Spleen (tissue), 11 donors: ENCODE results near the gene ZNF189. TPM values are rescaled to one million over a fixed set of nuclear protein-coding genes. Genes with fewer than 3 reads are reported as not detected.

Source experiments
- DNase-seq: peaks from one replicate; pipeline ENCODE4 v3.0.0-alpha.2; 2020
- H3K27ac ChIP-seq, 8 donors: fragments of 200-600 bp; sonication (generic) in 7 of 8; 1 replicate in 4 of 8; 2 replicates in 4 of 8; pipeline versions ENCODE4 v1.5.0 to v1.8.0; 2016 to 2021; ENCODE audit warnings: inconsistent platforms in 4 of 8, mild to moderate bottlenecking in 4 of 8, moderate library complexity in 1 of 8
- H3K27me3 ChIP-seq, 7 donors: fragments of 200-600 bp; sonication (generic) in 6 of 7; replicated peaks in 1 of 7; 1 replicate in 4 of 7; 2 replicates in 3 of 7; pipeline versions ENCODE4 v1.5.0 to v1.8.0; 2016 to 2021; ENCODE audit warnings: inconsistent platforms in 3 of 7, mild to moderate bottlenecking in 1 of 7
- H3K36me3 ChIP-seq, 6 donors: fragments of 200-600 bp; sonication (generic) in 5 of 6; 1 replicate in 4 of 6; 2 replicates in 2 of 6; pipeline versions ENCODE4 v1.5.0 to v1.8.0; 2016 to 2021; ENCODE audit warnings: inconsistent platforms in 2 of 6
- H3K4me1 ChIP-seq, 6 donors: fragments of 200-600 bp; sonication (generic) in 5 of 6; 1 replicate in 3 of 6; 2 replicates in 3 of 6; pipeline versions ENCODE4 v1.5.0 to v1.8.0; 2016 to 2021; ENCODE audit warnings: inconsistent platforms in 3 of 6
- H3K4me3 ChIP-seq, 8 donors: fragments of 200-600 bp; sonication (generic) in 7 of 8; 1 replicate in 4 of 8; 2 replicates in 4 of 8; pipeline versions ENCODE4 v1.5.0 to v1.8.0; 2016 to 2021; ENCODE audit warnings: inconsistent platforms in 4 of 8, mild to moderate bottlenecking in 4 of 8, moderate library complexity in 2 of 8
- H3K9me3 ChIP-seq, 8 donors: fragments of 200-600 bp; sonication (generic) in 7 of 8; 1 replicate in 4 of 8; 2 replicates in 4 of 8; pipeline versions ENCODE4 v1.5.0 to v1.8.0; 2016 to 2021; ENCODE audit warnings: inconsistent platforms in 4 of 8
- CTCF ChIP-seq, 11 experiments: fragments of 200-600 bp in 7 of 11; fragments of 450-650 bp in 4 of 11; sonication (generic) in 4 of 11; IDR thresholded peaks in 8 of 11; conservative IDR thresholded peaks in 3 of 11; 1 replicate in 7 of 11; 2 replicates in 4 of 11; pipeline versions ENCODE4 v1.4.0 to v1.8.0; 2016 to 2021; ENCODE audit warnings: antibody characterized with exemption in 11 of 11, inconsistent platforms in 4 of 11, mild to moderate bottlenecking in 1 of 11
- POLR2A ChIP-seq, 3 donors: fragments of 450-650 bp; IDR thresholded peaks; one replicate each; pipeline ENCODE4 v1.5.1; 2017; ENCODE audit warnings: antibody characterized with exemption in 3 of 3, mild to moderate bottlenecking in 1 of 3
- POLR2AphosphoS5 ChIP-seq, 3 donors: sonication (generic); formaldehyde crosslinking; IDR thresholded peaks; one replicate each; pipeline ENCODE4 v1.5.1; 2017; ENCODE audit warnings: antibody characterized with exemption in 3 of 3
- WGBS, 5 donors: extraction: QIAGEN DNeasy Blood & Tissue Kit in 3 of 5; methylation state at CpG; one replicate each; pipeline versions ENCODE4 v1.1.5 to v1.1.7; 2013 to 2018; 5-methylcytosine and 5-hydroxymethylcytosine counted together
- intact Hi-C: fragments of 100-400 bp; cut with DNase I; formaldehyde crosslinking; loops from one replicate; pipeline ENCODE4 v1.15.0; 2023; ENCODE audit warnings: low total_unique reads
- polyA plus RNA-seq, 3 donors: library from polyadenylated mRNA; stranded (reverse); fragments of 200-250 nt; gene quantifications; one replicate each; pipeline ENCODE4 v1.2.1, GENCODE V29; 2013
- total RNA-seq, 7 donors: library from RNA; depleted of rRNA in 3 of 7; stranded (reverse); fragments of >200 nt in 3 of 7; fragmentation: NEBNext Ultra II Directional in 4 of 7; extraction: Animal tissue kit (Norgen Biotek cat#: 25700) in 4 of 7; gene quantifications; one replicate each; pipeline versions ENCODE4 v1.1.0 to v1.2.1, GENCODE V29; 2016 to 2021
- donor health status: healthy with polysubstance abuse.
- donor health status: DM: no; HTN: no; CAD: no; lungs with moderate emphysema.
- donor health status: DM: no; HTN: no; CAD: no.
- donor health status: Bipolar disorder and iron deficiency.
- donor health status: healthy.
- donor health status: DM: no; HTN: no; CAD: no.
- donor health status: DM: yes; HTN: yes; CAD: no.

Gene ZNF189
- total and polyA plus RNA-seq, 10 donors: 7.1 to 39.0 (median 24.1) TPM

GRCh38 chr9:101419863-101420262 is 21.2 kb downstream of the ZNF189 start:
- H3K4me1 ChIP-seq: no peaks in the 10 kb centered on the region
- DNase-seq: no peak
- intact Hi-C loops: no loop called here
- no peak overlapping the region for H3K4me3 ChIP-seq
- H3K36me3 ChIP-seq: peaks cover 0 to 15% (median 0%) of the 10 kb centered on the region in 6 donors
- 90 to 95% (median 93%) methylated on average over 2 of the region's 2 CpGs for WGBS, 5 donors
- H3K27ac ChIP-seq: no peak overlapping the region
- peaks cover 5 to 70% (median 45%) of the 10 kb centered on the region in 8 donors for H3K9me3 ChIP-seq
- no peaks in the 10 kb centered on the region for H3K27me3 ChIP-seq
- TF ChIP-seq CTCF (IDR thresholded peaks at IDR 0.05 in 8 of 11, conservative IDR thresholded peaks at IDR 0.05 in 3 of 11) (no peak), POLR2AphosphoS5 (IDR thresholded peaks at IDR 0.05) (no peak), POLR2A (IDR thresholded peaks at IDR 0.05) (no peak)

GRCh38 chr9:101421653-101422065 is 23.0 kb downstream of the ZNF189 start:
- TF ChIP-seq POLR2AphosphoS5 (IDR thresholded peaks at IDR 0.05) (no peak), CTCF (IDR thresholded peaks at IDR 0.05 in 8 of 11, conservative IDR thresholded peaks at IDR 0.05 in 3 of 11) (no peak), POLR2A (IDR thresholded peaks at IDR 0.05) (no peak)
- H3K27me3 ChIP-seq: no peaks in the 10 kb centered on the region
- H3K36me3 ChIP-seq: peaks cover 0 to 8% (median 0%) of the 10 kb centered on the region in 6 donors
- H3K27ac ChIP-seq: no peak overlapping the region
- no peak overlapping the region for H3K4me3 ChIP-seq
- H3K9me3 ChIP-seq: peaks cover 0 to 56% (median 30%) of the 10 kb centered on the region in 8 donors
- no peaks in the 10 kb centered on the region for H3K4me1 ChIP-seq
- 74 to 87% (median 82%) methylated on average over 5 of the region's 5 CpGs for WGBS, 5 donors
- no peak for DNase-seq
- intact Hi-C loops: no loop called here

GRCh38 chr9:101427358-101427757 is 28.7 kb downstream of the ZNF189 start:
- H3K4me3 ChIP-seq: no peak overlapping the region
- peaks cover 0 to 1% (median 0%) of the 10 kb centered on the region in 8 donors for H3K9me3 ChIP-seq
- H3K4me1 ChIP-seq: no peaks in the 10 kb centered on the region
- intact Hi-C loops: no loop called here
- 87 to 97% (median 94%) methylated on average over 8 of the region's 8 CpGs for WGBS, 5 donors
- no peaks in the 10 kb centered on the region for H3K27me3 ChIP-seq
- H3K27ac ChIP-seq: no peak overlapping the region
- TF ChIP-seq CTCF (IDR thresholded peaks at IDR 0.05 in 8 of 11, conservative IDR thresholded peaks at IDR 0.05 in 3 of 11): no peak
- TF ChIP-seq POLR2A (IDR thresholded peaks at IDR 0.05): no peak
- no peak for TF ChIP-seq POLR2AphosphoS5 (IDR thresholded peaks at IDR 0.05)
- no peak for DNase-seq
- H3K36me3 ChIP-seq: no peaks in the 10 kb centered on the region

GRCh38 chr9:101427957-101428655 is 29.5 kb downstream of the ZNF189 start:
- Histone ChIP-seq H3K36me3 (no peaks in the 10 kb centered on the region), H3K27me3 (no peaks in the 10 kb centered on the region), H3K27ac (no peak overlapping the region), H3K4me1 (no peaks in the 10 kb centered on the region), H3K4me3 (no peak overlapping the region), H3K9me3 (no peaks in the 10 kb centered on the region)
- intact Hi-C loops: no loop called here
- TF ChIP-seq POLR2A (IDR thresholded peaks at IDR 0.05) (no peak), CTCF (IDR thresholded peaks at IDR 0.05 in 8 of 11, conservative IDR thresholded peaks at IDR 0.05 in 3 of 11) (no peak), POLR2AphosphoS5 (IDR thresholded peaks at IDR 0.05) (no peak)
- WGBS, 5 donors: 80 to 95% (median 81%) methylated on average over 3 of the region's 3 CpGs
- no peak for DNase-seq
